ENCODE data around the gene CXCR5.

DNA sequence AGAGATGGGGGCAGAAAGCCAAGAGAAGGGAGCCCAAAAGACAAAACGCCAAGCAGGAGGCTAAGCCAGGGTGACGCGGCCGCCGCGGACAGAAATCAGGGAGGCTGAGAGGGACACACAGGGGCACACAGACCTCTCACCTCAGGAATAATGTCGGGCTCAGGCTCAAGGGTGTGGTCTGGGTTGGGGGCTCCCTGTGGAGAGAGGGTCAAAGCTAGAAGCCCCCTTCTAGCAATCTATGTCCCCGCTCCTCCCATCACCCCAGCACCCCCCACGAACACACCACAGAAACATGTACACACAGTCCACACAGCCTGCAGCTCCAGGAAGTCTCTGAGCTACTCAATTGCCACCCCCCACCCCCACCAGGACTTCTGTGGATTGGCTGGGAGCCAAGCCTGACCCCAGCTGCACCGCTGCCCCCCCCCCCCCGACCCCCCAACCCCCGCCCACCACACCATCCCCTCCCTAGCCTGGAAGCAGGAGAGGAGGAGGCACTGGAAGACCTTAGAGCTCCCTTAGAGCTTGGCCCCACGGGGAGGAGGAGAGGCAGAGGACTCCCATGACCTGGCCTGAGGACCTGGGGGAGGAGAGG is 35.1 kb downstream of the CXCR5 start:
- TF ChIP-seq CTCF (conservative IDR thresholded peaks at IDR 0.05; ENCODE audit: low read depth, low read length) (no peak), EZH2 (IDR thresholded peaks at IDR 0.05; ENCODE audit: low read length, unreplicated experiment) (no peak)
